ENCODE results near the gene MGA.
A peak's percentile ranks its signal among the peaks of the same experiment; 100 is the strongest.

The MGA gene

DNA sequence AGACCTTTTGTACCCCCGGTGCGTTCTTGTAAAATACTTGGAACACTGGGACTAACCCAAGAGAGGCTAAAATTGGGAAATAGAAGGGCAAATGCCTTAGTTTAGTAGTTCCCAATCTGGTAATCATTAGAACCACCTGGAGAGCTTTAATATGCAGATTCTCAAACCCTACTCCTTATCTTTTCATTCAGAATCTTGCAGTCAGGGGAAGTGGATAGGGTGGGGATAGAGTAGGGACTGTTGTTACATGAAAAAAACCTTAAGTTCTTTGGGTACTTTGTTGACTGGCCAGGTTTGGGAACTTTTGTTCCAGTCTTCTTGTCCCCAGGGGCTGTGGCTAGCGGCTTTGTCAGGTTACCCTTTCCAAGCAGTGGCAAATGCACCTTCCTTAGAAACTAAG, 130.0 kb downstream of the MGA start:
- no peak overlapping the region for H3K4me3 ChIP-seq (ENCODE audit: low read depth, low read length)
- TF ChIP-seq, protein P1, sequence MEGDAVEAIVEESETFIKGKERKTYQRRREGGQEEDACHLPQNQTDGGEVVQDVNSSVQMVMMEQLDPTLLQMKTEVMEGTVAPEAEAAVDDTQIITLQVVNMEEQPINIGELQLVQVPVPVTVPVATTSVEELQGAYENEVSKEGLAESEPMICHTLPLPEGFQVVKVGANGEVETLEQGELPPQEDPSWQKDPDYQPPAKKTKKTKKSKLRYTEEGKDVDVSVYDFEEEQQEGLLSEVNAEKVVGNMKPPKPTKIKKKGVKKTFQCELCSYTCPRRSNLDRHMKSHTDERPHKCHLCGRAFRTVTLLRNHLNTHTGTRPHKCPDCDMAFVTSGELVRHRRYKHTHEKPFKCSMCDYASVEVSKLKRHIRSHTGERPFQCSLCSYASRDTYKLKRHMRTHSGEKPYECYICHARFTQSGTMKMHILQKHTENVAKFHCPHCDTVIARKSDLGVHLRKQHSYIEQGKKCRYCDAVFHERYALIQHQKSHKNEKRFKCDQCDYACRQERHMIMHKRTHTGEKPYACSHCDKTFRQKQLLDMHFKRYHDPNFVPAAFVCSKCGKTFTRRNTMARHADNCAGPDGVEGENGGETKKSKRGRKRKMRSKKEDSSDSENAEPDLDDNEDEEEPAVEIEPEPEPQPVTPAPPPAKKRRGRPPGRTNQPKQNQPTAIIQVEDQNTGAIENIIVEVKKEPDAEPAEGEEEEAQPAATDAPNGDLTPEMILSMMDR (IDR thresholded peaks at IDR 0.05; ENCODE audit: borderline replicate concordance, insufficient read depth, low read depth, low read length), result no peak

DNA sequence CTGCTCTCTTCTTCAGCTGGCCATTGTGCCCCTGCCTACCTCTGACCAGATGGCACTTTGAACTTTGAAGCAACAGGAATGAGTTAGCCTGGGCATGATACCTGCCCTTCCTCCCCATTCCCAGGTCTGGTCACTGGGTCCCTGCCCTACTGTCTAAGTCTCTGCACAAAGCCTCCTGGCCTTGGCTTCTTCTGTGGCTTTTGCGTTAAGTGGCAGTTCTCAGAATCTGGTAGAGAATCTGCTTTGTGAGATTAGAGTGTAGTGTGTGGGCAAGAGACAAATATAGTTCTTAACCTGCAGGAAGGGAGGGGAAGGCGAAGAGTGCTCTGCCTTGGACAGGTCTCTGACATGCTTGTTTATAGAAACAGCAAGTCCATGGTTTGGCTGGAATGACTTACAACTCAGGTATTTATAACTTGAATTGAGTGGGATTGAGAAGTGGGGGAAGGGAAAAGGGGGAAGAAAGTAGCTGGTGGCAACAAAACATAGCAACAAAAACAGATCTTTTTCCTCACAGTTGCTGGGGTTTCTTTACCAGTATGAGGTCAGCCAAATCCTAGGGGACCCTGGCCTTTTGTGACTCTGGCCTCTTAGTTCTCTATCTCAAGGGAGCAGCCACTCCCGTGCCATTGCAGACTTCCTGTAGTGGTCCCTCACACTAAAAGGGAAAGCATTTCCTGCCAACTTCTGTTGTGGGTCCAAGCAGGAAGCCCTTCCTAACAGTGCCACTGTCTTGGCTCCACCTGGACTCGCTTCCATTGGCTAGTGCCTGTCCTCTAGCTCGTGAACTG, 130.7 kb downstream of the MGA start:
- TF ChIP-seq, protein P1 (IDR thresholded peaks at IDR 0.05; ENCODE audit: borderline replicate concordance, insufficient read depth, low read depth, low read length), result no peak
- H3K4me3 ChIP-seq (ENCODE audit: low read depth, low read length), result peak overlapping the region; percentile 16

DNA sequence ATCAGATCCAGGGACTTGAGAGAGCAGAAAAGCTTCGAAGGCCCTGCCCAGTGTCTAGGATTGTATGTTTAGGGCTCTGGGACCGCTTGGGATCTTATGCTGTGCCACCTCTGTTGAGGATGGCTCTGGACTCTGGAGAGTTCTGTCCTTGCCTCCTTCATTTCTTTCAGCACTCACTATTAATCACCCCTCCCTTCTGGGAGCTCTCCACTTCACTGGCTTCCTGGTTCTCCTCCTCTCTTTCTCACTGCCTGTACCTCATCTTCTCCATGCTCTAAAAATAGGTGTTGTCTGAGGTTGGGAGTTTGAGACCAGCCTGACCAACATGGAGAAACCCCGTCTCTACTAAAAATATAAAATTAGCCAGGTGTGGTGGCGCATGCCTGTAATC, 131.3 kb downstream of the MGA start:
- H3K4me3 ChIP-seq (ENCODE audit: low read depth, low read length), result no peak overlapping the region
- TF ChIP-seq, protein P1 (IDR thresholded peaks at IDR 0.05; ENCODE audit: borderline replicate concordance, insufficient read depth, low read depth, low read length), result no peak

DNA sequence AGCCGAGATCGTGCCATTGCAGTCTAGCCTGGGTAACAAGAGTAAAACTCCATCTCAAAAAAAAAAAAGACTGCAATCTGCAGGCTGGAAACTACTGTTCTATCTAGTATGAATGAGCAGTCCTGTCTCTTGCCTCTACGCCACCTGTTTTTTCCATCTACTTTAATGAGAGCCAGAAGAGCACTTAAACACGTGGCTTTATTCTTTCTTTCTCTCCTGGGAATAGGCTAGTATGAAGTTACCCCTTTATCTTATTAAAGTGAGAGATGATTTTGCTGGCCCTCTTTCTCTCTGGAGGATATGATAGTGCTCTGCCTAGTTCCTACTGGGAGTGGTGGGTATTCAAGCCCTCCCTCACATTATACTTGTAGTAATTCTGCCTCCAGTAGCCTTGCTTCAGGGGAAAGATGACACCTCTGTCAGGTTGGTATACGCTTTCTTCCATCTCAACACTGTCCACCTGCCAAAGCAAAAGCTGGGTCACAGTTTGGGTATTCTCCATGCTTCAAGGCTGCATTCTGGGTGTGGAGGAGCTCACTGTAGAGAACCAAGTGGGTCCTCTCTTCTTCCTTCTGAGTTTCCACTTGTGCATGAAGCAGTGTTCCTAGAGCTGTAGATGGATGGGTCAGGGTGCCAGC, 131.9 kb downstream of the MGA start:
- no peak overlapping the region for H3K4me3 ChIP-seq (ENCODE audit: low read depth, low read length)
- TF ChIP-seq, protein P1 (IDR thresholded peaks at IDR 0.05; ENCODE audit: borderline replicate concordance, insufficient read depth, low read depth, low read length), result no peak

DNA sequence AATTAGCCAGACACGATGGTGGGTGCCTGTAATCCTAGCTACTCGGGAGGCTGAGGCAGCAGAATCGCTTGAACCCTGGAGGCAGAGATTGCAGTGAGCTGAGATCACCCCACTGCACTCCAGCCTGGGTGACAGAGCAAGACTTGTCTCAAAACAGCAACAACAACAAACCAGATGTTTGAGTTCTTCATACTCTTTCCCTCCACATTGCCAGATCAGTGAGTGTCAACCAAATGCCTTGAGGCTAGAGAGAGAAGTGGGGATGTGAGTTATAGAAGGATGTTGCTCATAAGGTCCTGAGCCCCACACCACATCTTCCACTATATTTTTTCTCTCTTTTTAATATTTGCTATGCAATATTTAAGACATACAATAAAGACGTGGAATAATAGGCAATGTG, 133.9 kb downstream of the MGA start:
- TF ChIP-seq, protein P1 (IDR thresholded peaks at IDR 0.05; ENCODE audit: borderline replicate concordance, insufficient read depth, low read depth, low read length), result no peak
- no peak overlapping the region for H3K4me3 ChIP-seq (ENCODE audit: low read depth, low read length)

DNA sequence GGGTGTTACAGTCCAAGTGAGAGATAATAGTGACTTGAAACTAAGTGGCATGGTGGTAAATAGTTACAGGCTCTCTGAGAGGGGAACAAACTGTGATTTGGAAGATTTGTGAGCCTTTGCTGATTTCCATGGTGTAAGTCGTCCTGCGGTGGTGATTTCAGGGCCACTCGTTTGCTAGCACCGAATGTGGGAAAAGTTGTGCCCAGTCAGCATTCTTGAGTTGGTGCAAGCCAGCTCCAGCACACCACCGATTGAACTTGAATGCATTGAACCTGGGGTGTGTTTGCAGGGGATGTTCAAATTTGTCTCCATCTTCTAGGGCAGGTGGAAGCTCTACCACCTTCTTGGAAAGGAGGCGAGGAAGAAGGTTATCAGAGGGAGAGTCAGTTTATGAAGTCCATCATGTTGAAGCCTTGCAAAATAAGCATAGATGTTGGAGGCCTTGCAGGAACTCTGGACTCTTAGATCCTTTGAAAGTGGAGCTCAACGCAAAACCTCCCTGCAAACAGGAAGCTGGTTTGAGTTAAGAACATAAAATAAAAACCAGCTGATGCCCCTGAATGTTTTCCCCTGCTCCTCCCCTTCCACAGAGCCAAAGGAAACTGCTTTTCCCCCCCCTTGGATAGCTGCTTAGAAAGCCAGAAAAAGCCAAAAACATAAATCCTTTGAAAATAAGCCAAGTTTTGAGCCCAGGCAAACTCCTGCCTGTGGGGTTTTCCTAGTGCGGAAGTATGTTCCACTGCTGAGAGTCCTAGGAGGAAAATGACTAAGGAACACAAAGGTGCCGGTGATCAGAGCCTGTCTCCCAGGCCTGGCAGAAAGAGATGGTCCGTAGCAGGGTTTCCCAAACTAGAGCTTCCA, 136.0 kb downstream of the MGA start:
- no peak overlapping the region for H3K4me3 ChIP-seq (ENCODE audit: low read depth, low read length)
- TF ChIP-seq, protein P1 (IDR thresholded peaks at IDR 0.05; ENCODE audit: borderline replicate concordance, insufficient read depth, low read depth, low read length), result no peak

Measured in GM12875 (cell line).